ENCODE data around the gene GRIA1. TPM values are rescaled to one million over a fixed set of nuclear protein-coding genes. Genes with fewer than 3 reads are reported as not detected.

The GRIA1 gene
- total RNA-seq, 4 donors from 2014 or later: 0.48 to 1.00 TPM; not detected in 2

DNA sequence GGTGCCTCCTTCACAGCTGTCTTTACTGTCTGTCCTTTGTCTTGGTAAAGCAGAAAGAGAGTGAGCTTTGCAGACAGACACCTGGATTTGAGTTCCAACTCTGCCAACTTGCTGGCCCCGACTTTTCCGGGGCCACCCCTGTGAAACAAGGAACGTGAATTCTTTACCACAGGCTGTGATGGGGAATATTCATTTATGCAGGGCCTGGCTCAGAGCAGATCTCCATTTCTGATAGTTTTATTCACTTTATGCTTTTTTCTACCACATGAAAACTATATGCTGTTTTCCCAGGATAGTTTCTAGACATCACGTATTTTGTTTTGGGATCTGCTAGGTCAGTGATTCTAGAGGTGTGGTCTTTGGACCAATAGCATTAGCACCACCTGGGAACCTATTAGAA lies 211.8 kb downstream of the GRIA1 start:
- no peaks in the 10 kb centered on the region for H3K9me3 ChIP-seq
- no peaks in the 10 kb centered on the region for H3K4me1 ChIP-seq
- no peak for DNase-seq
- no peak overlapping the region for H3K27ac ChIP-seq
- intact Hi-C loops (cut with DNase I; ENCODE audit: low total_unique reads): loop anchor here (5.0 kb wide), 1 partner anchor 1655 kb away; no protein-coding TSS in a partner anchor
- H3K36me3 ChIP-seq: no peaks in the 10 kb centered on the region
- in situ Hi-C loops (cut with MboI; ENCODE audit: low pct_ligation_motif_present in 1 of 4, low pct_unique_long_range_greater_than_20kb in 1 of 4, low sequenced_read_pairs in 3 of 4): no loop called here
- 70 to 84% methylated on average over 2 to 4 of the region's 4 CpGs for WGBS, 2 donors (ENCODE audit: low coverage in 1 of 2)
- no peaks in the 10 kb centered on the region for H3K27me3 ChIP-seq
- H3K4me3 ChIP-seq: no peak overlapping the region
- TF ChIP-seq, protein P1, sequence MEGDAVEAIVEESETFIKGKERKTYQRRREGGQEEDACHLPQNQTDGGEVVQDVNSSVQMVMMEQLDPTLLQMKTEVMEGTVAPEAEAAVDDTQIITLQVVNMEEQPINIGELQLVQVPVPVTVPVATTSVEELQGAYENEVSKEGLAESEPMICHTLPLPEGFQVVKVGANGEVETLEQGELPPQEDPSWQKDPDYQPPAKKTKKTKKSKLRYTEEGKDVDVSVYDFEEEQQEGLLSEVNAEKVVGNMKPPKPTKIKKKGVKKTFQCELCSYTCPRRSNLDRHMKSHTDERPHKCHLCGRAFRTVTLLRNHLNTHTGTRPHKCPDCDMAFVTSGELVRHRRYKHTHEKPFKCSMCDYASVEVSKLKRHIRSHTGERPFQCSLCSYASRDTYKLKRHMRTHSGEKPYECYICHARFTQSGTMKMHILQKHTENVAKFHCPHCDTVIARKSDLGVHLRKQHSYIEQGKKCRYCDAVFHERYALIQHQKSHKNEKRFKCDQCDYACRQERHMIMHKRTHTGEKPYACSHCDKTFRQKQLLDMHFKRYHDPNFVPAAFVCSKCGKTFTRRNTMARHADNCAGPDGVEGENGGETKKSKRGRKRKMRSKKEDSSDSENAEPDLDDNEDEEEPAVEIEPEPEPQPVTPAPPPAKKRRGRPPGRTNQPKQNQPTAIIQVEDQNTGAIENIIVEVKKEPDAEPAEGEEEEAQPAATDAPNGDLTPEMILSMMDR (IDR thresholded peaks at IDR 0.05): no peak
- TF ChIP-seq EP300 (IDR thresholded peaks at IDR 0.05; ENCODE audit: low read depth) (no peak), POLR2AphosphoS5 (IDR thresholded peaks at IDR 0.05) (no peak), POLR2A (IDR thresholded peaks at IDR 0.05) (no peak)

DNA sequence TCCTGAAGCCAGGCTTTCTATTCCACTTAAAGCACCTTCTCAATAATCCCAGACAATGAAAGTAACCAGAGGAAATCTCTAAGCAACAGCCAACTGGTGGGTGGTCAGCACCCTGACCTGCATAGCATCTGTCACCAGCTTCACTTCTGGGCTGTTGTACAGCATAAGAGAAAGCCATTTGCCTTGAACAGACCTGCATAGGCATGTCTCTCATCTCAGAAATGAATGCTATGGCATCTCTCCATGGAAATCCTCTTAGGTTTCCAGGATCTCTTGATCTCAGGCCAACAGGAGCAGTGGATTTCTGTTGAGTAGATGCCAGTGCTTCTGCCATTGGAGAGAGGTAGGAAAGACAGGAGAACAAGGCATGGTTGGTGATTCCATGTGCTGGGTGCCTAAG lies 213.6 kb downstream of the GRIA1 start:
- Histone ChIP-seq H3K4me1 (no peaks in the 10 kb centered on the region), H3K27ac (no peak overlapping the region), H3K27me3 (no peaks in the 10 kb centered on the region), H3K36me3 (no peaks in the 10 kb centered on the region), H3K4me3 (no peak overlapping the region), H3K9me3 (no peaks in the 10 kb centered on the region)
- intact Hi-C loops (cut with DNase I; ENCODE audit: low total_unique reads) (loop anchor here (5.0 kb wide), 1 partner anchor 1657 kb away; no protein-coding TSS in a partner anchor), in situ Hi-C loops (cut with MboI; ENCODE audit: low pct_ligation_motif_present in 1 of 4, low pct_unique_long_range_greater_than_20kb in 1 of 4, low sequenced_read_pairs in 3 of 4) (no loop called here)
- TF ChIP-seq POLR2A (IDR thresholded peaks at IDR 0.05) (no peak), POLR2AphosphoS5 (IDR thresholded peaks at IDR 0.05) (no peak), EP300 (IDR thresholded peaks at IDR 0.05; ENCODE audit: low read depth) (no peak)
- TF ChIP-seq, protein P1 (IDR thresholded peaks at IDR 0.05): no peak
- DNase-seq: no peak

DNA sequence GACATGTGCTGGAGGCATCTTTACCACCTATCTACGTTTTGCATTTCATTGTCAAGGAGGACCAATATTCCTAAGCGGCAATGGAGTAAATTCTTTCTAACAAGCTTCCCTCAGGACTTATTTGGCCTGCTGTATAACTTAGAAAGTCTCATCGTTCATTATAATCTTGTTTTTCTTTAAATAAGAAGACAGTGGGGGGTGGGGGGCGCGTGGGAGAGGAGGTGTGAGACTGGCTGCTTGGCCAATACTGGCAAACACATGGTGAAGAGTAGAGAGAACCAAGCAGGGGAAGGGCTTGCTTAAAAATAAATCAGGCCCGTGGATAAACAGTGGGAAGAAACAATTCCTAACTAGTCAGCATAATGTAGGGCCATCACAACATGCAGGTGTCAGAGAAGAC lies 217.2 kb downstream of the GRIA1 start:
- no peak for DNase-seq
- no peaks in the 10 kb centered on the region for H3K36me3 ChIP-seq
- no peak overlapping the region for H3K4me3 ChIP-seq
- H3K27ac ChIP-seq: no peak overlapping the region
- intact Hi-C loops (cut with DNase I; ENCODE audit: low total_unique reads) (no loop called here), in situ Hi-C loops (cut with MboI; ENCODE audit: low pct_ligation_motif_present in 1 of 4, low pct_unique_long_range_greater_than_20kb in 1 of 4, low sequenced_read_pairs in 3 of 4) (no loop called here)
- H3K4me1 ChIP-seq: no peaks in the 10 kb centered on the region
- H3K9me3 ChIP-seq: no peaks in the 10 kb centered on the region
- TF ChIP-seq, protein P1 (IDR thresholded peaks at IDR 0.05): no peak
- no peak for TF ChIP-seq POLR2AphosphoS5 (IDR thresholded peaks at IDR 0.05)
- no peak for TF ChIP-seq EP300 (IDR thresholded peaks at IDR 0.05; ENCODE audit: low read depth)
- no peak for TF ChIP-seq POLR2A (IDR thresholded peaks at IDR 0.05)
- 46 to 64% methylated on average over 6 of the region's 6 CpGs for WGBS, 2 donors (ENCODE audit: low coverage in 1 of 2)
- H3K27me3 ChIP-seq: no peaks in the 10 kb centered on the region

DNA sequence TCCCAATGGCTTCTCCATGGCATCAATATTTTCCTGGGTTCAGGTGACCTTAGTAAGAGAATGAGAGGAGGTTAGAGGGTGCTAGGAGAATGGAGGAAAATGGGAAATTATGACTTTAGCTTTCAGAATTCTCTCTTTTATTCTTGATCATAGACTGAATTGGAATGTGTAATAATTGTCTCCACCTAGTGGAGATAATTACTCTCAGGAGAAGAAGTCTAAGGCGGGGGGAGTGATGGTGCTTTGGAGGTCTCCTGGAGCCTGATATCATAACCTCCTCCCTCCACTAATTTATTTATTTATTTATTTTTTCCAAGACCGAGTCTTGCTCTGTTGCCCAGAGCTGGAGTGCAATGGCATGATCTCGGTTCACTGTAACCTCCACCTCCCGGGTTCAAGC lies 221.3 kb downstream of the GRIA1 start:
- no peak for DNase-seq
- WGBS, 2 donors (ENCODE audit: low coverage in 1 of 2): 87 to 88% methylated on average over 4 of the region's 4 CpGs
- no peak overlapping the region for H3K4me3 ChIP-seq
- in situ Hi-C loops (cut with MboI; ENCODE audit: low pct_ligation_motif_present in 1 of 4, low pct_unique_long_range_greater_than_20kb in 1 of 4, low sequenced_read_pairs in 3 of 4) (no loop called here), intact Hi-C loops (cut with DNase I; ENCODE audit: low total_unique reads) (no loop called here)
- no peaks in the 10 kb centered on the region for H3K36me3 ChIP-seq
- no peaks in the 10 kb centered on the region for H3K27me3 ChIP-seq
- H3K27ac ChIP-seq: no peak overlapping the region
- no peak for TF ChIP-seq EP300 (IDR thresholded peaks at IDR 0.05; ENCODE audit: low read depth)
- TF ChIP-seq, protein P1 (IDR thresholded peaks at IDR 0.05): no peak
- no peak for TF ChIP-seq POLR2A (IDR thresholded peaks at IDR 0.05)
- no peak for TF ChIP-seq POLR2AphosphoS5 (IDR thresholded peaks at IDR 0.05)
- no peaks in the 10 kb centered on the region for H3K4me1 ChIP-seq
- H3K9me3 ChIP-seq: no peaks in the 10 kb centered on the region

Data from transverse colon (tissue), 4 donors.